PC-3 (cell line): ENCODE results near the gene ATP13A5.

Source experiments
- CTCF ChIP-seq: fragments of 300-600 bp; sonication (generic); conservative IDR thresholded peaks from 2 replicates; pipeline ENCODE4 v1.5.1; 2017; ENCODE audit warnings: antibody characterized with exemption, low read depth, mild to moderate bottlenecking, low read length
- EZH2 ChIP-seq: fragments of 300-600 bp; sonication (generic); IDR thresholded peaks from one replicate; pipeline ENCODE4 v1.6.1; 2017; ENCODE audit warnings: antibody characterized with exemption, mild to moderate bottlenecking, low read length; ENCODE audit not compliant: unreplicated experiment
- EZH2phosphoT487 ChIP-seq: fragments of 300-600 bp; sonication (generic); IDR thresholded peaks from 2 replicates; pipeline ENCODE4 v1.6.1; 2018; ENCODE audit warnings: mild to moderate bottlenecking, antibody characterized with exemption, low read length, borderline replicate concordance

GRCh38 chr3:193348686-193349085, 29.9 kb downstream of the ATP13A5 start:
- TF ChIP-seq EZH2phosphoT487: no peak
- TF ChIP-seq EZH2: no peak
- no peak for TF ChIP-seq CTCF
